Stimulated activated CD8-positive, alpha-beta memory T cell treated with anti-CD3 and anti-CD28 coated beads, Interleukin-15, amount 100 ng/mL, for 1 hour (primary cell): ENCODE results near the gene VARS2.
"Not testable (repeated sequence)": the region's sequence is repeated elsewhere in the genome, so short reads cannot be mapped to it uniquely, and the experiment has no call there.

ENCODE experiments used
- DNase-seq: peaks from one replicate; pipeline ENCODE4 v3.0.0-alpha.2; 2020; ENCODE audit warnings: low read depth

The VARS2 gene

GRCh38 chr6:30963641-30964040, 49.6 kb downstream of the VARS2 start:
- no peak for DNase-seq

- DNase-seq, result no peak
Measured at GRCh38 chr6:30964075-30964474, 50.0 kb downstream of the VARS2 start.

GRCh38 chr6:30965140-30965601, 51.1 kb downstream of the VARS2 start:
- no peak for DNase-seq

- no peak for DNase-seq
Measured at GRCh38 chr6:30966154-30966553, 52.1 kb downstream of the VARS2 start.

- not testable (repeated sequence) for DNase-seq
Measured at GRCh38 chr6:30969171-30969570, 55.1 kb downstream of the VARS2 start.

GRCh38 chr6:30970946-30971345, 56.9 kb downstream of the VARS2 start:
- no peak for DNase-seq

- no peak for DNase-seq
Measured at GRCh38 chr6:30972816-30973215, 58.8 kb downstream of the VARS2 start.

GRCh38 chr6:30974490-30975252, 60.6 kb downstream of the VARS2 start:
- DNase-seq, result no peak
